Kidney epithelial cell (primary cell): ENCODE results near the gene AUH. TPM values are rescaled to one million over a fixed set of nuclear protein-coding genes. Genes with fewer than 3 reads are reported as not detected.

Source experiments
- DNase-seq: peaks from one replicate; pipeline ENCODE4 v3.0.0-alpha.2; 2010; ENCODE audit warnings: low read depth
- H3K27me3 ChIP-seq: 2 replicates; pipeline ENCODE4 v1.6.0; 2011; ENCODE audit warnings: low read length; ENCODE audit not compliant: control insufficient read depth, insufficient read depth
- H3K36me3 ChIP-seq: 2 replicates; pipeline ENCODE4 v1.5.1; 2011; ENCODE audit warnings: low read length; ENCODE audit not compliant: control insufficient read depth, insufficient read depth
- H3K4me3 ChIP-seq: 2 replicates; pipeline ENCODE4 v1.5.1; 2011; ENCODE audit warnings: low read depth, mild to moderate bottlenecking, control low read depth, low read length
- total RNA-seq: library from RNA; depleted of rRNA; stranded (reverse); fragments of >200 nt; gene quantifications from 2 replicates; pipeline ENCODE4 v1.2.3, GENCODE V29; 2015
- TF ChIP-seq, protein P1 (sequence below): IDR thresholded peaks from 2 replicates; pipeline ENCODE4 v1.5.1; 2011; ENCODE audit warnings: mild to moderate bottlenecking, moderate library complexity, low read length, control low read depth, inconsistent platforms; ENCODE audit not compliant: insufficient read depth, poor library complexity, severe bottlenecking

Gene AUH
- total RNA-seq, 1 donor from 2014 or later = 11.3 TPM

DNA sequence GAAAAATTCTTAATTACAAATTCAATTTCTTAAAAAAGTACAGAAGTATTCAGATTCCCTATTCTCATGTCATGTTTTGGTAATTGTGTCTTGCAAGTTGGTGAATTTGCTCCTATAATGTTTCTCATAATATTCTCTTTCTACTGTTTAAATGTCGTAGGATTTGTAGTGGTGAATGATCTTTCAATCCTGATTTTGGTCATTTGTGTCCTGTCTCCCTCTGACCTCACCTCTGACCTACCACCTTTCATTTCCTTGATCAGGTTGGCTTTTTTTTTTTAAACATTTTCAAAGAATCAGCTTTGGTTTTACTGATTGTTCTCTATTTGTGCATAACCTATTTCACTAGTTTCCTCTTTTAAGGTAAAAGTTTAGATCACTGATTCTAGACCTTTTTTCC, 102.6 kb downstream of the AUH start:
- no peak overlapping the region for H3K4me3 ChIP-seq
- H3K27me3 ChIP-seq = no peaks in the 10 kb centered on the region
- no peaks in the 10 kb centered on the region for H3K36me3 ChIP-seq
- DNase-seq = no peak
- TF ChIP-seq, protein P1, sequence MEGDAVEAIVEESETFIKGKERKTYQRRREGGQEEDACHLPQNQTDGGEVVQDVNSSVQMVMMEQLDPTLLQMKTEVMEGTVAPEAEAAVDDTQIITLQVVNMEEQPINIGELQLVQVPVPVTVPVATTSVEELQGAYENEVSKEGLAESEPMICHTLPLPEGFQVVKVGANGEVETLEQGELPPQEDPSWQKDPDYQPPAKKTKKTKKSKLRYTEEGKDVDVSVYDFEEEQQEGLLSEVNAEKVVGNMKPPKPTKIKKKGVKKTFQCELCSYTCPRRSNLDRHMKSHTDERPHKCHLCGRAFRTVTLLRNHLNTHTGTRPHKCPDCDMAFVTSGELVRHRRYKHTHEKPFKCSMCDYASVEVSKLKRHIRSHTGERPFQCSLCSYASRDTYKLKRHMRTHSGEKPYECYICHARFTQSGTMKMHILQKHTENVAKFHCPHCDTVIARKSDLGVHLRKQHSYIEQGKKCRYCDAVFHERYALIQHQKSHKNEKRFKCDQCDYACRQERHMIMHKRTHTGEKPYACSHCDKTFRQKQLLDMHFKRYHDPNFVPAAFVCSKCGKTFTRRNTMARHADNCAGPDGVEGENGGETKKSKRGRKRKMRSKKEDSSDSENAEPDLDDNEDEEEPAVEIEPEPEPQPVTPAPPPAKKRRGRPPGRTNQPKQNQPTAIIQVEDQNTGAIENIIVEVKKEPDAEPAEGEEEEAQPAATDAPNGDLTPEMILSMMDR = no peak

DNA sequence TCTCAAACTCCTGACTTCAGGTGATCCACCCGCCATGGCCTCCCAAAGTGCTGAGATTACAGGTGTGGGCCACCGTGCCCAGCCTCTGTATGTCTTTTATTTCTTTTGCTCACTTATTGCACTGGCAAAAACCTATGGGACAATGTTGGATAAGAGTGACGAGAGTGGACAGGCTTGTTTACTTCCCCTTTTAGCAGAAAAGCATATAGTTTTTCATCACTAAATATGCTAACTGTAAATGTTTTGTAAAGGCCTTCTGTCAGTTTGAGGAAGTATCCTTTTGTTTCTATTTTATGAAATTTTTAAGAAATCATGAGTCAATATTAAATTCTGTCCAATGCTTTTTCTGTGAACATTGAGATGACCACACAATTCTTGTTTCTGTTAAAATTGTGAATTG, 103.3 kb downstream of the AUH start:
- H3K4me3 ChIP-seq = no peak overlapping the region
- no peaks in the 10 kb centered on the region for H3K36me3 ChIP-seq
- TF ChIP-seq, protein P1 = no peak
- no peaks in the 10 kb centered on the region for H3K27me3 ChIP-seq
- no peak for DNase-seq

DNA sequence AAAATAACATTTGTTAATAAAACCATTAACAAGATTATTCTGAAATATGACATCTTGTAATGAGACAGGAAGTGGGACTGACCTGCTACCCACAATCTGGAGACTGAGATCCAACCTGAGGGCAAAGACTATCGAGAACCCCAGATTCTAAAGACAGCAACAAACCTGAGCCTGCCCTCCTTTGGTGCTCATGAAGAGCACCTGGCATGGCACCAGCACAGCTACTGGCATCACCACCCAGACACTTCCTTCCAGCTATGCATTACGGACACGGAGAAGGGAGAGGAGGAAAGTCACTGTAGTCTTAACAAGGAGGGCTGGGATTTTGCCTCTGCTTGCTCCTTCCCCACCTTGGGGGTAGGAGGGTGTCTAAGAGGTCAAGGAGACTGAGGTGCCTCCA, 105.5 kb downstream of the AUH start:
- H3K4me3 ChIP-seq = no peak overlapping the region
- TF ChIP-seq, protein P1 = no peak
- no peaks in the 10 kb centered on the region for H3K36me3 ChIP-seq
- DNase-seq = no peak
- no peaks in the 10 kb centered on the region for H3K27me3 ChIP-seq

DNA sequence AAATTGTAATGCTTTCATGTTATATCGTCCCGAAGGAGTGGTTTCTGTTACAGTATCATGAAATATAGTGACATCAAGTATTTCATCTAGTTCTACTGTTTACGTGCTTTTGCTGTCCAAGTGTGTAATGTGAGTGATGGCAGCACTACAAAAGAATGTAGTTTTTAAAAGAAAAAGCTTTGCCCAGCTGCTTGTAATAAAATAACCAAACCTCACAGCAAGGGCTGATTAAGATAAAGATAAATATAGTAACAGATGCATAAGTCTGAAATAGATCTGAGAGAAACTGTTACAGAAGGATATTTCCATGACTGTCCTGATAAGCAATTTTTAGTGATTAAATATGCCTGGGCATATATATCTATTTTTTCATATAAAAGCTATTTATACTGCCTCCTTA, 106.4 kb downstream of the AUH start:
- no peak overlapping the region for H3K4me3 ChIP-seq

DNA sequence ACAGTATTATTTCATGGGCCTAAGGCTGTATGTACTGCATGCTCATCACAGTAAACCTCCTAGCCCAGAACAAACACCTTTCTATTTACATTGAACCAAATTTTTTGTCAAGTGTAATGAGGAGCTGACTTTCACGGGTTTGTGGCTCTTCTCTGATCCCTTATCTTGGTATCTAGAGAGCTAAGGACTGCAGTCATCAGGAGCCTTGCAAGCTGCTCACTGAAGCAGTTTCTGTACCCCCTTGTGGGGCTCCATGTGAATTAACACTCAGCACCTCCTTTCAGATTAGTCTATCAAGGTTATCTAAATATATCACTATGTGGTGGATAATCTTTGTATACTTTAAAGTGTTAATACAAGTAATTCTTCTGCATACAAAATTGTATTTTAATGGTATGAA, 108.2 kb downstream of the AUH start:
- DNase-seq = no peak
- TF ChIP-seq, protein P1 = no peak

More for the DNA sequence above, 106.4 kb downstream of the AUH start:
- TF ChIP-seq, protein P1 = no peak
- Histone ChIP-seq H3K36me3 (no peaks in the 10 kb centered on the region), H3K27me3 (no peaks in the 10 kb centered on the region)
- DNase-seq = no peak

DNA sequence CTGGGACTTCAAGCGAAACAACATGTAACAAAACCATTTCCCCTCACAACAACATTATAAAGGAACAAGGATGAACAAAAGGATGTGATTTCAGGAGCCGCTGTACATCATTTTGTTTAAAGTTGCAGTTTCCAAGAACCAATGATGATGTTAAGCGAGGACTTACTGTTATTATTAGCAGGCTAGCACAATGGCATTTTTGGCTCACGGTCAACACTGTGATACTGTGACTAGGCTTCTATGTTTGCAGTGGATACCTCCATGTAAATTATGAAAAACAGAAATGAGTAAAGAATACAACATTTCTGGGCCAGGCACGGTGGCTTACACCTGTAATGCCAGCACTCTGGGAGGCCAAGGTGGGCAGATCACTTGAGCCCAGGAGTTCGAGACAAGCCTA, 113.0 kb downstream of the AUH start:
- TF ChIP-seq, protein P1 = no peak
- H3K36me3 ChIP-seq = no peaks in the 10 kb centered on the region
- DNase-seq = no peak
- H3K4me3 ChIP-seq = no peak overlapping the region
- no peaks in the 10 kb centered on the region for H3K27me3 ChIP-seq

More for the DNA sequence above, 108.2 kb downstream of the AUH start:
- Histone ChIP-seq H3K36me3 (no peaks in the 10 kb centered on the region), H3K4me3 (no peak overlapping the region), H3K27me3 (no peaks in the 10 kb centered on the region)
